T-cell (primary cell): ENCODE data around the gene CDK6. TPM values are rescaled to one million over a fixed set of nuclear protein-coding genes. Genes with fewer than 3 reads are reported as not detected.

Source experiments
- ATAC-seq, 4 experiments: fragments of 200-7000 bp in 3 of 4; fragments of 150-1000 bp in 1 of 4; cut with Tn5 transposase; replicated peaks in 1 of 4; 1 replicate in 3 of 4; 2 replicates in 1 of 4; pipeline ENCODE4 v1.10.0; 2021; ENCODE audit warnings: moderate library complexity in 3 of 4, mild to moderate bottlenecking in 2 of 4, moderate number of reproducible peaks in 1 of 4
- CTCF ChIA-PET, 2 donors: fragments of 300-600 bp; sonication (Branson Sonifier 250); formaldehyde crosslinking; loops; one replicate each; lab custom pipeline; 2022; ENCODE audit warnings: antibody characterized with exemption in 2 of 2; lab: Charles Lee
- POLR2A ChIA-PET, 2 donors: fragments of 300-600 bp; sonication (Branson Sonifier 250); formaldehyde crosslinking; loops; one replicate each; lab custom pipeline; 2022; ENCODE audit warnings: antibody characterized with exemption in 2 of 2; lab: Charles Lee
- DNase-seq, 35 experiments: peaks; one replicate each; pipeline versions ENCODE4 v3.0.0 to v3.0.0-alpha.2; 2013 to 2023
- H3K27ac ChIP-seq: one replicate; pipeline ENCODE4 v1.5.1; 2013; ENCODE audit warnings: low read length
- H3K27me3 ChIP-seq, 2 experiments: replicated peaks in 1 of 2; 1 replicate in 1 of 2; 2 replicates in 1 of 2; pipeline versions ENCODE4 v1.6.1 to v1.7.0; 2013; ENCODE audit warnings: low read length in 1 of 2, mixed read lengths in 1 of 2; ENCODE audit not compliant: control insufficient read depth in 2 of 2, insufficient read depth in 2 of 2; ENCODE audit errors: extremely low read depth in 1 of 2
- H3K36me3 ChIP-seq, 2 donors: 1 replicate in 1 of 2; 2 replicates in 1 of 2; pipeline versions ENCODE4 v1.6.1 to v1.7.0; 2013; ENCODE audit warnings: low read length in 1 of 2; ENCODE audit not compliant: control insufficient read depth in 2 of 2, insufficient read depth in 1 of 2; ENCODE audit errors: extremely low read depth in 1 of 2
- H3K4me1 ChIP-seq, 2 experiments: 1 replicate in 1 of 2; 2 replicates in 1 of 2; pipeline versions ENCODE4 v1.6.1 to v1.7.0; 2013; ENCODE audit warnings: low read length in 2 of 2, mixed read lengths in 1 of 2; ENCODE audit not compliant: insufficient read depth in 2 of 2, control insufficient read depth in 1 of 2; ENCODE audit errors: extremely low read depth in 1 of 2
- H3K4me3 ChIP-seq, 2 donors: 1 replicate in 1 of 2; 2 replicates in 1 of 2; pipeline versions ENCODE4 v1.5.1 to v1.7.0; 2013; ENCODE audit warnings: mild to moderate bottlenecking in 2 of 2, low read length in 1 of 2, moderate library complexity in 1 of 2; ENCODE audit not compliant: control insufficient read depth in 1 of 2; ENCODE audit errors: extremely low read depth in 1 of 2
- H3K9me3 ChIP-seq: 2 replicates; pipeline ENCODE4 v1.7.0; 2013
- H3K27ac Mint-ChIP-seq, 2 donors: one replicate each; pipeline ENCODE4 v1.8.0; 2020 to 2021; ENCODE audit warnings: mild to moderate bottlenecking in 2 of 2, mixed read lengths in 2 of 2
- H3K27me3 Mint-ChIP-seq, 2 donors: one replicate each; pipeline ENCODE4 v1.8.0; 2021 to 2022; ENCODE audit warnings: mixed read lengths in 2 of 2
- H3K36me3 Mint-ChIP-seq: one replicate; pipeline ENCODE4 v1.8.0; 2021; ENCODE audit warnings: mixed read lengths
- H3K4me1 Mint-ChIP-seq, 3 donors: one replicate each; pipeline ENCODE4 v1.8.0; 2020 to 2022; ENCODE audit warnings: mixed read lengths in 3 of 3, mild to moderate bottlenecking in 1 of 3
- H3K4me3 Mint-ChIP-seq, 3 donors: one replicate each; pipeline ENCODE4 v1.8.0; 2020 to 2022; ENCODE audit warnings: mild to moderate bottlenecking in 3 of 3, mixed read lengths in 3 of 3, moderate library complexity in 3 of 3
- H3K9me3 Mint-ChIP-seq, 3 donors: one replicate each; pipeline ENCODE4 v1.8.0; 2020 to 2022; ENCODE audit warnings: mixed read lengths in 3 of 3
- WGBS: methylation state at CpG from one replicate; pipeline ENCODE4 v1.1.5; 2013; ENCODE audit warnings: missing lambda C conversion rate; ENCODE audit not compliant: insufficient coverage; 5-methylcytosine and 5-hydroxymethylcytosine counted together
- total RNA-seq, 35 experiments: library from RNA in 6 of 35; stranded (reverse) in 6 of 35; fragments of 120-200 nt in 1 of 35; gene quantifications; one replicate each; pipeline versions ENCODE4 v1.2.1 to v1.2.4 and lab custom pipeline; 2013 to 2026

CDK6 gene
- total RNA-seq, 5 donors from 2014 or later (not counting 1 experiment from before 2014, with no cell fraction given) = 29.8 to 107 (median 43.9) TPM

DNA sequence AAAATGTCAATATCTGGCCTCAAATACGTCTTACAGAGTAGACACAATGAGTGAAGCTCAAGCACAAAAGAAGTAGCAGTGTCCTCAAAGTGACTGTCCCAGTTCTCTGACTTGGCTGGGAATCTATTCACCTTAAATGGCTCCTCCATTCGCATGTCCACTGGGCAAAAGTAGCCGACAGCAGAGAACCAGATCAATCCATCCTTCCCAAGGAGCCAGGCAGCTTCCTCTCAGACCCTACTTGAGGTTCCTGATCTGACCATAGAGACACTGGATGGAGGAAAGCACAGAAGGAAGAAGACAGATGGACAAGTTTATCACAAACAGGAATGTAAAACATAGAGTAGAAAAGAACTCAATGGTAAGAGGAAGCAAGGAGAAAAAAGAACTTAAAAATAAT lies 53.5 kb downstream of the CDK6 start:
- no peak overlapping the region for H3K27ac ChIP-seq
- H3K27me3 Mint-ChIP-seq = no peaks in the 10 kb centered on the region
- H3K36me3 Mint-ChIP-seq = peaks cover 22% of the 10 kb centered on the region
- ChIA-PET POLR2A (no interaction called here), CTCF (no interaction called here)
- WGBS = 80% methylated on average over 1 of the region's 3 CpGs
- H3K9me3 ChIP-seq = no peaks in the 10 kb centered on the region
- H3K4me1 Mint-ChIP-seq = peaks cover 37 to 53% (median 45%) of the 10 kb centered on the region in 3 donors
- peaks cover 0 to 4% (median 0%) of the 10 kb centered on the region in 3 donors for H3K9me3 Mint-ChIP-seq
- H3K27me3 ChIP-seq = no peaks in the 10 kb centered on the region
- DNase-seq (no peak), ATAC-seq (no peak)
- H3K4me3 ChIP-seq = no peak overlapping the region
- peaks cover 0 to 3% of the 10 kb centered on the region in 2 experiments for H3K4me1 ChIP-seq
- no peak overlapping the region for H3K27ac Mint-ChIP-seq
- H3K4me3 Mint-ChIP-seq = no peak overlapping the region
- no peaks in the 10 kb centered on the region for H3K36me3 ChIP-seq

DNA sequence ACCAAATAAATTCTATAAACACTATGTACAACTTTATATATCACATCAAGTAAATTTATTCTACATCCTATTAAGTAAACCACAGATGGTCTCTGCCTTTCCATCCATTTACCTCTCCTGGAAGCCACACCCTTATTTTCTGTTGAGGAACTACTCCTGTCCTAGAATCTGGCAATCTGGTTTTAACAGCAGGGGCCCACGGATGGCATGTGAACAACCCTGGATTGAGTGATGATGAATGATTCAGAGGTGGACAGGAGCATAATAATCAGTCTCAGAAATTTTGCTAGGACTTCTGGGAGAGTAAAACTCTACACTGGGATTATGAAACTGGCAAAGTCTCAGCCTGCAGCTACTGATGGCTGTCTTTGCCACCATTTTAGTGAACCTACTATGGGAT lies 54.1 kb downstream of the CDK6 start:
- Mint-ChIP-seq H3K27me3 (no peaks in the 10 kb centered on the region), H3K9me3 (peaks cover 0 to 4% (median 0%) of the 10 kb centered on the region in 3 donors), H3K27ac (no peak overlapping the region), H3K4me3 (no peak overlapping the region), H3K4me1 (peaks cover 37 to 51% (median 45%) of the 10 kb centered on the region in 3 donors), H3K36me3 (peaks cover 24% of the 10 kb centered on the region)
- no peak for DNase-seq
- WGBS = 100% methylated on average over 1 of the region's 1 CpG
- ChIA-PET CTCF (no interaction called here), POLR2A (no interaction called here)
- Histone ChIP-seq H3K9me3 (no peaks in the 10 kb centered on the region), H3K27me3 (no peaks in the 10 kb centered on the region), H3K4me3 (no peak overlapping the region), H3K27ac (no peak overlapping the region), H3K36me3 (no peaks in the 10 kb centered on the region), H3K4me1 (peaks cover 0 to 3% of the 10 kb centered on the region in 2 experiments)
- no peak for ATAC-seq

- ChIA-PET POLR2A (interaction anchor here in 1 of 2 donors (0.7 kb wide), 1 partner anchor 48 kb away, joined by 11 read pairs; no protein-coding TSS in a partner anchor), CTCF (interaction anchor here (0.7 to 0.8 kb wide), 4 partner anchors 27 to 76 kb away, joined by 3 to 7 read pairs (median 3); no protein-coding TSS in a partner anchor)
- no CpG with 5 or more reads among the region's 3 CpGs for WGBS
- ATAC-seq (no peak), DNase-seq (no peak)
- Histone ChIP-seq H3K27me3 (no peaks in the 10 kb centered on the region), H3K27ac (no peak overlapping the region), H3K36me3 (no peaks in the 10 kb centered on the region), H3K4me1 (peaks cover 0 to 3% of the 10 kb centered on the region in 2 experiments), H3K9me3 (no peaks in the 10 kb centered on the region), H3K4me3 (no peak overlapping the region)
- Mint-ChIP-seq H3K27me3 (no peaks in the 10 kb centered on the region), H3K4me1 (peaks cover 35 to 57% (median 45%) of the 10 kb centered on the region in 3 donors), H3K27ac (no peak overlapping the region), H3K4me3 (no peak overlapping the region), H3K36me3 (peaks cover 32% of the 10 kb centered on the region), H3K9me3 (peaks cover 0 to 4% (median 0%) of the 10 kb centered on the region in 3 donors)
Observed at GRCh38 chr7:92781117-92781720, 55.2 kb downstream of the CDK6 start.

DNA sequence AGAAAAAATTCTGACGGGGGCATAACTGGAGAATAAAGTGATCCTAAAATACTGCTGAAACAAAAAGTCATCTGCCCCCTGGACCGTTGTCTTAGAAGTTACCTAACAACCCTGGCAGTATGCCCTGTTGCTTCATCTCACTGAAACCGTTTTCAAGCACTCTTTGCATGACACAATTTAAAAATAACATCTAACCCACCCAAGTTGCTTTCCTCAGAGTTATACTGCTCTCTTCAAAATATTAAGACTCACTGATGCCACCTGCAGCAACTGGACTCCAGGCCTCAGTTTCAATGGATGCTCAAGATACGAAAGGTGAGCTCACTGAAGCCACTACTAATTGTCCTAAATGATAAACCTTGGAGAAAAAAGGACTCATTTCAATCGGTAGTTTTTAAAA lies 57.4 kb downstream of the CDK6 start:
- Histone ChIP-seq H3K4me1 (peaks cover 0 to 3% of the 10 kb centered on the region in 2 experiments), H3K4me3 (no peak overlapping the region), H3K36me3 (peaks cover 0 to 6% of the 10 kb centered on the region in 2 donors), H3K9me3 (no peaks in the 10 kb centered on the region), H3K27ac (no peak overlapping the region), H3K27me3 (no peaks in the 10 kb centered on the region)
- DNase-seq = no peak
- ATAC-seq = no peak
- Mint-ChIP-seq H3K4me1 (peaks cover 23 to 41% (median 30%) of the 10 kb centered on the region in 3 donors), H3K4me3 (no peak overlapping the region), H3K27ac (no peak overlapping the region), H3K27me3 (no peaks in the 10 kb centered on the region), H3K36me3 (peaks cover 38% of the 10 kb centered on the region), H3K9me3 (peaks cover 0 to 4% (median 0%) of the 10 kb centered on the region in 3 donors)
- ChIA-PET CTCF (interaction anchor here (0.6 kb wide), 2 partner anchors 53 to 188 kb away, joined by 3 to 5 read pairs; no protein-coding TSS in a partner anchor), POLR2A (no interaction called here)
- 40% methylated on average over 2 of the region's 5 CpGs for WGBS

DNA sequence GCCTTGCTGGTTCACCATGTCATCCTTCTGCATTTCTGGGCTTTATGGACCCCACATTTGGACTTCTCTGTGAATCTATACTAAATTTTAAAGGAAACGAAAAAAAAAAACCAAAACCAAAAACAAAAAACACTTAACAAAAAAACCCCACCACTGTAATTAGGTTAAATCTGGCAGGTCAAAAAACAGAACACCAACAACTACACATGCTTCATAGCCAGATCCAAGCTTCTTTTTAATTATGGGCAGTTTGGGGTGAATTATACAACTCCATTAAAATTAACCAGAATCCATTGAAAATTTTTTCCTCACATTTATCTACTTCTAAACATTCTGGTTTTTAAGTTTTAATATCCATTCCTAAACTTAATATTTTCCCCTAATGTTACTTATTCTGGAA lies 58.4 kb downstream of the CDK6 start:
- Mint-ChIP-seq H3K36me3 (peaks cover 46% of the 10 kb centered on the region), H3K4me3 (no peak overlapping the region), H3K27me3 (no peaks in the 10 kb centered on the region), H3K4me1 (peaks cover 15 to 34% (median 27%) of the 10 kb centered on the region in 3 donors), H3K9me3 (peaks cover 0 to 4% (median 0%) of the 10 kb centered on the region in 3 donors), H3K27ac (no peak overlapping the region)
- DNase-seq (no peak), ATAC-seq (no peak)
- Histone ChIP-seq H3K4me3 (no peak overlapping the region), H3K27ac (no peak overlapping the region), H3K27me3 (no peaks in the 10 kb centered on the region), H3K9me3 (no peaks in the 10 kb centered on the region), H3K4me1 (peaks cover 0 to 3% of the 10 kb centered on the region in 2 experiments), H3K36me3 (peaks cover 0 to 13% of the 10 kb centered on the region in 2 donors)
- WGBS = no CpG with 5 or more reads among the region's 1 CpG
- CTCF ChIA-PET = no interaction called here
- POLR2A ChIA-PET = no interaction called here

DNA sequence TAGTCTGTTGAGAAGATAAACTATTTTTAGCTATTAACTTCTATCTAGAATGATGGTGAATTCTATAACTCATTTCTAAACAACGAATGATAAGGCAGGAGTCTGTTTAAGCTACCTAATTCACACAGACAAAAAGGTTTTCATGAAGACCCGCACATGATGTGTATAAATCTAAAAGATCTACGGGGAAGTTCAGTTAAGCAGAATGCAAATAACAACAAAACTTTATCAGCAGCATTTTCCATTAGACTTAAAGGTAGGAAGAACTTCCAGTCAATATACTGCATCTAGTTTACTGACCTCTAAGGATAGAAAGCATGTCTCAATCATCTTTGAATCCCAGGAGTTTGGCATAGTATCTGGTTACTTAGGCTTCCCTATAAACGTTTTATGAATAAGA lies 62.6 kb downstream of the CDK6 start:
- no peak overlapping the region for H3K4me3 ChIP-seq
- Mint-ChIP-seq H3K27ac (no peak overlapping the region), H3K36me3 (peaks cover 45% of the 10 kb centered on the region), H3K27me3 (no peaks in the 10 kb centered on the region), H3K4me1 (peaks cover 4 to 24% (median 18%) of the 10 kb centered on the region in 3 donors), H3K4me3 (no peak overlapping the region), H3K9me3 (no peaks in the 10 kb centered on the region)
- H3K9me3 ChIP-seq = no peaks in the 10 kb centered on the region
- H3K36me3 ChIP-seq = peaks cover 0 to 13% of the 10 kb centered on the region in 2 donors
- ChIA-PET POLR2A (no interaction called here), CTCF (interaction anchor here (0.6 to 1.4 kb wide), 2 partner anchors 8 to 642 kb away, joined by 3 read pairs; no protein-coding TSS in a partner anchor)
- H3K27me3 ChIP-seq = no peaks in the 10 kb centered on the region
- WGBS = no CpG with 5 or more reads among the region's 4 CpGs
- no peak overlapping the region for H3K27ac ChIP-seq
- ATAC-seq (no peak), DNase-seq (no peak)
- H3K4me1 ChIP-seq = peaks cover 0 to under 1% of the 10 kb centered on the region in 2 experiments
